Activated CD4-positive, alpha-beta T cell treated with anti-CD3 and anti-CD28 coated beads for 48 hours (primary cell): ENCODE data around the gene CATSPERZ.
A peak's percentile ranks its signal among the peaks of the same experiment; 100 is the strongest.

Experiments
- DNase-seq: peaks from one replicate; pipeline ENCODE4 v3.0.0-alpha.2; 2020

CATSPERZ gene

GRCh38 chr11:64342869-64343745 is 42.9 kb downstream of the CATSPERZ start:
- DNase-seq = no peak

GRCh38 chr11:64343767-64344559 is 43.8 kb downstream of the CATSPERZ start:
- peak; percentile 35 for DNase-seq

- no peak for DNase-seq
Observed at GRCh38 chr11:64344787-64345186, 44.6 kb downstream of the CATSPERZ start.

- no peak for DNase-seq
Observed at GRCh38 chr11:64347193-64347867, 47.2 kb downstream of the CATSPERZ start.

GRCh38 chr11:64348383-64349024 is 48.3 kb downstream of the CATSPERZ start:
- no peak for DNase-seq

- DNase-seq = no peak
Observed at GRCh38 chr11:64349025-64349387, 48.8 kb downstream of the CATSPERZ start.

- DNase-seq = no peak
Observed at GRCh38 chr11:64349404-64349803, 49.2 kb downstream of the CATSPERZ start.

- no peak for DNase-seq
Observed at GRCh38 chr11:64351136-64351631, 51.0 kb downstream of the CATSPERZ start.

GRCh38 chr11:64352099-64352994 is 52.2 kb downstream of the CATSPERZ start:
- no peak for DNase-seq

- DNase-seq = no peak
Observed at GRCh38 chr11:64352995-64353714, 53.0 kb downstream of the CATSPERZ start.

GRCh38 chr11:64353715-64354506 is 53.8 kb downstream of the CATSPERZ start:
- no peak for DNase-seq
